Camera-type eye (tissue), 1 donor: Measurements from ENCODE around the gene OR13A1. TPM values are rescaled to one million over a fixed set of nuclear protein-coding genes. Genes with fewer than 3 reads are reported as not detected.

Source experiments
- total RNA-seq: library from RNA; depleted of rRNA; stranded (reverse); fragments of >200 nt; gene quantifications from one replicate; pipeline ENCODE4 v1.2.3, GENCODE V29; 2014

OR13A1 gene, protein sequence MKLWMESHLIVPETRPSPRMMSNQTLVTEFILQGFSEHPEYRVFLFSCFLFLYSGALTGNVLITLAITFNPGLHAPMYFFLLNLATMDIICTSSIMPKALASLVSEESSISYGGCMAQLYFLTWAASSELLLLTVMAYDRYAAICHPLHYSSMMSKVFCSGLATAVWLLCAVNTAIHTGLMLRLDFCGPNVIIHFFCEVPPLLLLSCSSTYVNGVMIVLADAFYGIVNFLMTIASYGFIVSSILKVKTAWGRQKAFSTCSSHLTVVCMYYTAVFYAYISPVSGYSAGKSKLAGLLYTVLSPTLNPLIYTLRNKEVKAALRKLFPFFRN
- total RNA-seq = not detected

DNA sequence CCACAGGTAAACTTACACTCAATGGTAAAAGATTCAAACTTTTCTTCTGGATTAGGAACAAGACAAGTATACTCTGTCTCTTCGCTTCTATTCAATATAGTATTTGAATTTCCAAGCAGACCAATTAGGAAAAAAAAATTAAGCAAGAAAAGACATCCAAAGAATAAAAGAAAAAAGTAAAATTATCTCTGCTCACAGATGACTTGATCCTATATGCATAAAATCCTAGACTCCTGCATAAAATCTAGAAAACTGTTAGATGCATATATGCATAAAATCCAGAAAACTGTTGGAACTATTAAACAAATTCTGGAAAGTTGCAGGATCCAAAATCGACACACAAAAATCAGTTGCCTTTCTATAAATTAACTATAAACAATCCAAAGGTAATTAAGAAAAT is at the start of gene OR13A1:
OR13A1 (minus strand) TSS at position 101 of the 400 bp plus-strand sequence. CDS start 11,186 bp downstream, outside the sequence.

Other genes starting within 250 kb of the OR13A1 start
- gene ALOX5, start 58.6 kb upstream of the OR13A1 start, total RNA-seq = 8.1 TPM